Renal pelvis (tissue), 4 donors: ENCODE measurements around the gene INPP4A. TPM values are rescaled to one million over a fixed set of nuclear protein-coding genes. Genes with fewer than 3 reads are reported as not detected.

Source experiments
- DNase-seq: peaks from one replicate; pipeline ENCODE4 v3.0.0-alpha.2; 2013
- polyA plus RNA-seq, 3 donors: library from polyadenylated mRNA; unstranded; fragments of 120-200 nt; gene quantifications; one replicate each; pipeline ENCODE4 v1.2.1, GENCODE V29; 2013; ENCODE audit not compliant: insufficient read length in 3 of 3

INPP4A gene
- polyA plus RNA-seq, 3 donors, result 21.1 to 24.5 (median 22.9) TPM

GRCh38 chr2:98473995-98474780 is 29.5 kb downstream of the INPP4A start:
- no peak for DNase-seq

- no peak for DNase-seq
Observed at GRCh38 chr2:98474979-98475632, 30.4 kb downstream of the INPP4A start.

- DNase-seq, result no peak
Observed at GRCh38 chr2:98476192-98476868, 31.7 kb downstream of the INPP4A start.

- no peak for DNase-seq
Observed at GRCh38 chr2:98477036-98477435, 32.4 kb downstream of the INPP4A start.

GRCh38 chr2:98477506-98477905 is 32.8 kb downstream of the INPP4A start:
- DNase-seq, result no peak

- no peak for DNase-seq
Observed at GRCh38 chr2:98478088-98478551, 33.5 kb downstream of the INPP4A start.

- no peak for DNase-seq
Observed at GRCh38 chr2:98478907-98479306, 34.2 kb downstream of the INPP4A start.

GRCh38 chr2:98479371-98479770 is 34.7 kb downstream of the INPP4A start:
- no peak for DNase-seq

GRCh38 chr2:98479959-98480524 is 35.4 kb downstream of the INPP4A start:
- DNase-seq, result no peak

GRCh38 chr2:98480598-98480997 is 35.9 kb downstream of the INPP4A start:
- DNase-seq, result no peak

- no peak for DNase-seq
Observed at GRCh38 chr2:98482362-98482761, 37.7 kb downstream of the INPP4A start.

GRCh38 chr2:98483257-98483861 is 38.7 kb downstream of the INPP4A start:
- DNase-seq, result no peak

GRCh38 chr2:98484121-98484557 is 39.5 kb downstream of the INPP4A start:
- no peak for DNase-seq

- no peak for DNase-seq
Observed at GRCh38 chr2:98484652-98485452, 40.2 kb downstream of the INPP4A start.

- DNase-seq, result no peak
Observed at GRCh38 chr2:98485453-98485755, 40.7 kb downstream of the INPP4A start.

- DNase-seq, result no peak
Observed at GRCh38 chr2:98486374-98486981, 41.8 kb downstream of the INPP4A start.

GRCh38 chr2:98487101-98487805 is 42.6 kb downstream of the INPP4A start:
- DNase-seq, result no peak

GRCh38 chr2:98487806-98488189 is 43.1 kb downstream of the INPP4A start:
- no peak for DNase-seq

- DNase-seq, result no peak
Observed at GRCh38 chr2:98488252-98488651, 43.6 kb downstream of the INPP4A start.

GRCh38 chr2:98489486-98489885 is 44.8 kb downstream of the INPP4A start:
- no peak for DNase-seq
